Measurements from ENCODE around the gene LDB3.

DNA sequence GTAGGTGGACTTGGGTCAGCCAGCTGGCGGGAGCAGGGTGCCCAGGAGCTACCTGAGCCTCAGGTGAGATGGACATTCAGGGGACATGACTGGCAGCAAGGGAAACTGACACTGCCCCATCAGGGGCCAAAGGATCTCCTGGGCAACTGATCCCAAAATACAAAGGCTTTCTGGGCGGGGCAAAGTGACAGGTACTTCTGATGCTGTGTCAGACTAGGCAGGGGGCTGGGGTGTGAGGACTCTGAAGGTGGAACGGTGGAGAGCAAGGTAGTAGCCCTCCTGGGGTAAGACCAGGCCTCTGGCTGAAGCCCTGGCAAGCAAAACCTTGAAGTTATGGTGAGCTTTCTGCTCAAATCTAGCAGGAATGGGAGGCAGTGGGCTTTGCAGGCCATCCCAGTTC is 9.6 kb upstream of the LDB3 start:
- TF ChIP-seq, protein P1, sequence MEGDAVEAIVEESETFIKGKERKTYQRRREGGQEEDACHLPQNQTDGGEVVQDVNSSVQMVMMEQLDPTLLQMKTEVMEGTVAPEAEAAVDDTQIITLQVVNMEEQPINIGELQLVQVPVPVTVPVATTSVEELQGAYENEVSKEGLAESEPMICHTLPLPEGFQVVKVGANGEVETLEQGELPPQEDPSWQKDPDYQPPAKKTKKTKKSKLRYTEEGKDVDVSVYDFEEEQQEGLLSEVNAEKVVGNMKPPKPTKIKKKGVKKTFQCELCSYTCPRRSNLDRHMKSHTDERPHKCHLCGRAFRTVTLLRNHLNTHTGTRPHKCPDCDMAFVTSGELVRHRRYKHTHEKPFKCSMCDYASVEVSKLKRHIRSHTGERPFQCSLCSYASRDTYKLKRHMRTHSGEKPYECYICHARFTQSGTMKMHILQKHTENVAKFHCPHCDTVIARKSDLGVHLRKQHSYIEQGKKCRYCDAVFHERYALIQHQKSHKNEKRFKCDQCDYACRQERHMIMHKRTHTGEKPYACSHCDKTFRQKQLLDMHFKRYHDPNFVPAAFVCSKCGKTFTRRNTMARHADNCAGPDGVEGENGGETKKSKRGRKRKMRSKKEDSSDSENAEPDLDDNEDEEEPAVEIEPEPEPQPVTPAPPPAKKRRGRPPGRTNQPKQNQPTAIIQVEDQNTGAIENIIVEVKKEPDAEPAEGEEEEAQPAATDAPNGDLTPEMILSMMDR (conservative IDR thresholded peaks at IDR 0.05 in 1 of 2, IDR thresholded peaks at IDR 0.05 in 1 of 2; ENCODE audit: low read depth in 1 of 2, low read length in 2 of 2): no peak
- TF ChIP-seq EZH2 (IDR thresholded peaks at IDR 0.05; ENCODE audit: low read length, missing control alignments): no peak

All from fibroblast of lung (primary cell).